PC-9 (cell line): Measurements from ENCODE around the gene ACSM6.

Experiments used
- CTCF ChIP-seq: fragments of 200-600 bp; sonication (generic); conservative IDR thresholded peaks from 2 replicates; pipeline ENCODE4 v1.6.1; 2017; ENCODE audit warnings: mixed run types, antibody characterized with exemption, mild to moderate bottlenecking, moderate library complexity
- EZH2 ChIP-seq: fragments of 200-600 bp; sonication (generic); IDR thresholded peaks from 2 replicates; pipeline ENCODE4 v1.8.0; 2017; ENCODE audit warnings: antibody characterized with exemption, low read depth

- TF ChIP-seq CTCF, result no peak
- TF ChIP-seq EZH2, result no peak
These were observed 59.6 kb downstream of the ACSM6 start for GRCh38 chr10:95253686-95254085.
